NAMALWA (cell line): Measurements from ENCODE around the gene DPYD.
A peak's percentile ranks its signal among the peaks of the same experiment; 100 is the strongest.

ENCODE experiments used
- DNase-seq: peaks from one replicate; pipeline ENCODE4 v3.0.0-alpha.2; 2015; ENCODE audit warnings: low spot score

DPYD gene

GRCh38 chr1:97088391-97088790 is 832.4 kb downstream of the DPYD start:
- DNase-seq = no peak

DNA sequence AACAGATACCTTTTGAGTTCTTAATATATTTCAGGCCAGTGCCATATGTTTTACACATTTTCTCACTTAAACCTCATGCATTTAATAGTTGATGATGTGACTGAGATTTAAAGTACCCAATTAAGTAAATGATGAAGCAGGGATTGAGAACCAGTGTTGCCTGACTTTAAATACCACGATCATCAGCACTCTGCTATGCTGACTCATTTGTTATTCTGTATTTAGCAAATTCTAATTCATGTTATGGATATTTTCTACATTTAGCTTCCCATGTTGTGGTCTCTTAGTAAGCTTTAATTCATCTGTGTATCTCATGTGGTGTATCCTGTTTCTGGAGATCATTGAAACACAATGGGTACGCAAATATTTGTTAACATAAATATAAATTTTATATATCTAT is 836.3 kb downstream of the DPYD start:
- no peak for DNase-seq

- no peak for DNase-seq
Observed at GRCh38 chr1:97082160-97082848, 838.5 kb downstream of the DPYD start.

- DNase-seq = no peak
Observed at GRCh38 chr1:97078872-97079271, 842.0 kb downstream of the DPYD start.

DNA sequence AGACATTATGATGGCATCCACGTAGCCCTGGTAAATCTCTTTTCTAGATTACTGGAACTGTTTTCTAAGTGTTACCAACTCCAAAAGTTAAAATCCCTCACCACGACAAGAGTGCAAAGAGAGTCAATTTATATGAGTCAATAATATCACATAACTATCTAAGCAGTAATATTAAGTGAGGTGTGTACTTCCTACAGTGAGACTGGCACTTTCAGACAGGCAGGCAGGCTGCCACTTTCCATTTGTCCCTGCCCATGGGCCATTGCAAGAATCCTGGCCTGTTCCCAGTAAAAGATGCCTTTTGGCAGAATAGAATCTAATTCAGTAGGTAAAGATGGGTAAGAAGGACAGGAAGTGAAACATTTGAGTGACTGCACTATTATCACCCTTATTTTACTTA is 843.6 kb downstream of the DPYD start:
- no peak for DNase-seq

DNA sequence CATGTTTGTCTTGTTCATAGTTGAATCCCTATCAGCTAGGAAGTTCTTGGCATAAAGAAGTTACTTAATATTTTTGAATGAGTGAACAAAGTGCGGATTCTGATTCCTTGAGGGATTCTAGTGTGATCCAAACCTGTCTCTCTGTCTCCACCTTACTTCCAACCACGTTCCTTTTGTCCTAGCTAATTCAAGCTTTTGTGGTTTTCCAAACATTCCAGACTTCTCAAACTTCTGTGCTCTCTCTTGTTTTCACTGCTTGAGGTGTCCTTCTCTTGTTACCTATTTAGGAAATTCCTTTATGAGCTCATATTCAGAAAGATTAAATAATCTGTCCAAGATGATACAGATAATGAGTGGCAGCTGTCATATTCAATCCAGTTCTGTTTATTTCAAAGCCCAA is 846.1 kb downstream of the DPYD start:
- no peak for DNase-seq

DNA sequence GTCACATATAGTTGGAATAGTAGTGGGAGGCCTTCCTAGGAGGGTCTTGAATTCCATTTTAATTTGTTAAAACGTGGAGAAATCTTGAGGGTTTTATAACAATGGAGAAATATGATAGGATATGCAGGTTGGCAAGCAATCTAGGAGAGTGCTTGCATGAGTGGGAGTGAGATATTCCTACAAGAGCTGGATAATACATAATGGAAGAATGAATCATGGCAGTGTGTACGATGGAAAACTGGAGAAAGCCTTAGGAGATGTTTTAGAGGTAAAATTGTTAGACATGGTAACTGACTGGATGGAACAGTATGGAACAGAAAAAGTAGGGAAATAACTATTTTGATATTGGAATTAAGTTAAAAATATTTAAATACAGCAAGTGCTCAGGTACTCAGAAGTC is 846.9 kb downstream of the DPYD start:
- DNase-seq = no peak

DNA sequence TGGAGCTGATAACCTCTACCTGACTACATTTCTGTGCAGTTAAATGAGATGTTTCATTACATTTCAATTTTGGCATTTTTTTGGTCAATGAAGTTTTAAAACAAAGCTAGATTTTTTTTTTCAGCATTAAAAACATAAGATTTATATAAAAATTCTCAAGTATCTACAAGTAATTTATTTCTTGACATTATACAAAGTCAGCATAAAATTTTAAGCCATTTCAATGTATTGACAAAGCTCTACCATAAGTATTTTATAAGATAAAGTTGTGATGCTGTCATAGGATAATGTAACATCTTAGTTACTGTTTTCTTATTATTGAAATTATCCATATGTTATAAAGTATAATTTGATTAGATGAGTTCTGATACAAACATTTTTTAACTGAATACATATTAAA is 847.7 kb downstream of the DPYD start:
- no peak for DNase-seq

- no peak for DNase-seq
Observed at GRCh38 chr1:97071173-97071572, 849.7 kb downstream of the DPYD start.

- no peak for DNase-seq
Observed at GRCh38 chr1:97070376-97070775, 850.5 kb downstream of the DPYD start.

DNA sequence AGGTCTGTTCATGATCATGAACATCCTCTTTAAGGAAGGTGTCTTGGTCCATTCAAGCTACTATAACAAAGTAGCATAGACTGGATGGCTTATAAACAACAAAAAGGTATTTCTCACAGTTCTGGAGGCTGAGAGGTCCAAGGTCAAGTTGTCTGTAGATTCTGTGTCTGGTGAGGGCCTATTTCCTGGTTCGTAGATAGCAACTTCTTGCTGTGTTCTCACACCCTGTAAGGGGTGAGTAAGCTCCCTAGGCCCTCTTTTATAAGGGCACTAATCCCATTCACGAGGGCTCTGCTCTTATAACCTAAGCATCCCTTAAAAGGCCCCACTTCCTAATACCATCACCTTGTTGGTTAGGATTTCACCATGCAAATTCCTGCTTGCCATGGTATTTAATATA is 851.5 kb downstream of the DPYD start:
- DNase-seq = no peak

- no peak for DNase-seq
Observed at GRCh38 chr1:97066860-97067259, 854.0 kb downstream of the DPYD start.

GRCh38 chr1:97063532-97063931 is 857.3 kb downstream of the DPYD start:
- no peak for DNase-seq

DNA sequence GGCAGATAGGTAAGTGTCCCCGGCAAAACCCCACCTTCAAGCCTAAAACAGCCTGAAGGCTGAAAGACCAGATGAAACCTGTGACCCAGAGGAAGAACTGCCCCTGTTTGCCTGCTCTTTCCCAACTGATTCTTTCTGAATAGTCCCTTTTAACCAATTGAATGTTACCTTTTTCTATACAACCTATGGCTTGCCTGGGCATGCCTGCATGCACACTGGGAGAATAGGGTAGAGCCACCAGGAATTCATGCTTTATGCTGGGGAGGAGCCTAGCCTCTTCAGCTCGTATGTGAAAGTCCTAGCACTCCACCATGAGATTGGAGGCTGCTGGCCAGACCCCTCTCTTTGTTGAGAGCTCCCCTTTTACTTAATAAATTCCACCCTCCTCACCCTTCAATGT is 859.2 kb downstream of the DPYD start:
- DNase-seq = no peak

- DNase-seq = no peak
Observed at GRCh38 chr1:97056386-97056785, 864.4 kb downstream of the DPYD start.

DNA sequence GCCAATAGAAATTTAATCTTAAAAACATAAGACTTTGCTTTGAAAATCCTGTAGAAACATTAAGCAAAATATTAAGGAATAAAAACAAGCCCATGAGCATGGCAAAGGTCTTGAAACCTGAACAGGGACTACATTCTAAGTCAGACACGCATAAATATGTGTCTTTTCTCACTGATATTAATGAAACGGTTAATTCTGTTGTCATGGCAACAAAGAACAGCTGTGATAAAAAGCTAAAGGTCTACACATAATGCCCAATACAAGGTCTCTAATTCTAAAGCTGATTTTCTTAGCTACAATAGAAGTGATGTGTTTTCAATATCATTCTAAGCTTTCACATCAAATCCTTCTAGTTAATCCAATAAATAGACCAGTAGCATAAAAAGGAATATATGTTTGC is 867.6 kb downstream of the DPYD start:
- DNase-seq = no peak

DNA sequence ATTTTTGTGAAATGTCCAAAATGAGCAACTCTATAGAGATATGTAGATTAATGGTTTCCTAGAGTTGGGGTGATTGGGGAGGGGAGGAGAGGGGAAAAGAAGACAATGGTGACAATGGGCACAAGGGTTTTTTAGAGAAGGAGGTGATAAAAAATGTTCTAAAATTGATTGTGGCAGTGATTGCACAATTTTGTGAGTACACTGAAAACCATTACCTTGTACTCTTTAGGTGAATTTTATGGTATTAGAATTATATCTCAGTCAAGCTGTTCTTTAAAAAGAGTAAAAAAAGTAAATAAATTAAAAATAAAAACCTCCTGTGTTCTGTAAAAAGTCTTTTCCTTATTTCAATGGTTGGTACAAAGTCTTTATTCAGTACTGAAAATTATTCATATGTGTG is 869.0 kb downstream of the DPYD start:
- DNase-seq = no peak

DNA sequence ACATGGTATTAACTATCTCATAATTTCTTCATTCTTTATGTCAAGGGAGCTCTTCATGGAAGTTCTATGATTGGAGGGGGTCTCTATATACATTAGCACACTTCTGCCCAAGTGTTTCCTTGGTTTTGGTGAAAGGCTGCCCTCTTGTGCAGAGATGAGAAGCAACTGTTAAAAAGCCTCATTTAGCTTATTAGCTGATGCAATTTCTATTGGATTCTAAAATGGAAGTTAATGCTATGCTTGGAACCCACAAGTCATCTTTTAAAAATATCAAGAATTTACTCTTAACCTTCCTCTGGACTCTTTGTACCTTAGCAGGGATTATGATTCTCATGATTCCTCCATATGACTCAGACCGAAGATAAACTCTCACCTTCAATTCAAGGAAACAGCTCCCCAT is 870.3 kb downstream of the DPYD start:
- DNase-seq = peak; percentile 46

- DNase-seq = no peak
Observed at GRCh38 chr1:97047421-97047793, 873.4 kb downstream of the DPYD start.

DNA sequence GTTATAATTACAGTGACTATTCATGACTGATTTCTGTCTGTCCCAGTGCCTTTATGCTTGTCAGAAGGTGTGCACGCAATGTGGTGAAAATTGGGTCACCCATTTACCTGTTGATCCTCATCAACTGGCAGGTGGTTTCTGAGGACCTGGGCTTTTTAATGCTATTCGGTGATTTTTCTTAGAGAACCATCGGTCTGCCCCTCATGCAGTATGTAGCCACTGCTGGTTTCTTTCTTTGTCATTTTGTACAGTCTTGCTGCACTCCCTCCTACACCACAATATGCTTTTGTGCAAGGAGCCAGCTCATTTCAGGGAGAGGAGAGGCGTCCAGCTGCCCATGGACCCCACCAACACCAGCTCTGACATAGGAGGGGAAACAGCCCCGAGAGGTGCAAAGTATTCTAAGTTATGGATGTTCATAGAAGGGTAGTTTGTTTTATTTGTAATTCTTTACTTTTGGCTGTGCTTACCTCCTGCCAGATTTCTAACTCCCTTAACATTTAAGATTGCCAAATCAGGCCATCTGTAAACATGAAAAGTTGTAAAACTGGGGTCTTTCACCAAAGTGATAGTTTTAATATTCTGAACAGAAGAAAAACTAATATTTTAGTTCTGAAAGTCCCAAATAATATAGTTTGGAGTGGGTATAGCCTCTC is 873.9 kb downstream of the DPYD start:
- DNase-seq = no peak

DNA sequence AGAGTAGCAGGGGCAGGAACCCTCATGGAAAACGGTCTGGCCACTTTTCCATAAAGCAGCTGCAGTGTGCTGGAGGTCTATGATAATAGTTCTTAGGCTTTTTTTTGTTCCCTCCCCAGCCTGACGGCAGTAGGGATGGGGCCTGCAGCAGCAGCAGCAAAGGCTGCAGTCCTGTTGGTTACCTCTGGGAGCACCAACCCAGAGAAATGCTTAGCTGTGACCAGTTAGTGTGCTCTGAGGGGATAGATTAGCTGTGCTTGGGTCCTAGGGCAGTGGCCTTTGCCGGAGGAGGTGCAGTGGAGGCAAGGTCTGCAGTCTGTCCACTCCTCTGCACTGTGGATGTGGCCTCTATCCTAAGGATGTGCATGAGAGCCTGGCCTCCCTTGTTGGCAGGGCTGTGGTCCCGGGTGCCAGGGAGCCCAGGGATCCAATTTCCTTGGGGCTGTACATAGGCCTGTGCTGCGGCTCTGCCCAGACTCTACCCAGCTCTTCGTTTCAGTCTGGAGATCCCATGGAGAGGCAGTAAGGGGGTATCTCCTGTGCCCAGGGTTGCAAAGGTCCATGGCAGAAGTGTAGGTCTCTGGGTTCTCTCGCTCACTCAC is 876.6 kb downstream of the DPYD start:
- DNase-seq = no peak

DNA sequence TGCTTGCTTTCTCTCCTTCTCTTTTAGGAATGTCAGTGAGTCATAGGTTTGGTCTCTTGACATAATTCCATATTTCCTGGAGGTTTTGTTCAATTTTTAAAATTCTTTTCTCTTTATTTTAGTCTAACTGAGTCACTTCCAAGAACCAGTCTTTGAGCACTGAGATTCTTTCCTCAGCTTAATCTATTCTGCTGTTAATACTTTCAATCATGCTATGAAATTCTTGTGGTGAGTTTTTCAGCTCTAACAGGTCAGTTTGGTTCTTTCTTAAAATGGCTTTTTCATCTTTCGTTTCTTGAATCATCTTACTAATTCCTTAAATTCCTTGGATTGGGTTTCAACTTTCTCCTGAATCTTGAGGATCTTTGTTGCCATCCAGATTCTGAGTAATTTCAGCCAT is 878.3 kb downstream of the DPYD start:
- DNase-seq = no peak

DNA sequence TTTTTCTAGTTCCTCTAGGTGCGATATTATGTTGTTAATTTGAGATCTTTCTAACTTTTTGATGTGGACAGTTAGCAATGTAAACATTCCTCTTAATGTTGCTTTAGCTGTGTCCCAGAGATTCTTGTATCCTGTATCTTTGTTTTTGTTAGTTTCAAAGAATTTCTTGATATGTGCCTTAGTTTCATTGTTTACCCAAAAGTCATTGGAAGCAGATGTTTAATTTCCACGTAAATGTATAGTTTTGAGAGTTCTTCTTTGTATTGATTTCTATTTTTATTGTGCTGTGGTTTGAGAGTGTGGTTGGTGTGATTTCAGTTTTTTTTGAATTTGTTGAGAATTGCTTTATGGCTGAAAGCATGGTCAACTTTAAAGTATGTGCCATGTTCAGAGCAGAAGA is 879.8 kb downstream of the DPYD start:
- DNase-seq = no peak

GRCh38 chr1:97038410-97038809 is 882.4 kb downstream of the DPYD start:
- DNase-seq = no peak
